ENCODE data around the gene SMCHD1. TPM values are rescaled to one million over a fixed set of nuclear protein-coding genes. Genes with fewer than 3 reads are reported as not detected.

The SMCHD1 gene
- total RNA-seq, 1 experiment from 2014 or later, result 48.6 TPM

DNA sequence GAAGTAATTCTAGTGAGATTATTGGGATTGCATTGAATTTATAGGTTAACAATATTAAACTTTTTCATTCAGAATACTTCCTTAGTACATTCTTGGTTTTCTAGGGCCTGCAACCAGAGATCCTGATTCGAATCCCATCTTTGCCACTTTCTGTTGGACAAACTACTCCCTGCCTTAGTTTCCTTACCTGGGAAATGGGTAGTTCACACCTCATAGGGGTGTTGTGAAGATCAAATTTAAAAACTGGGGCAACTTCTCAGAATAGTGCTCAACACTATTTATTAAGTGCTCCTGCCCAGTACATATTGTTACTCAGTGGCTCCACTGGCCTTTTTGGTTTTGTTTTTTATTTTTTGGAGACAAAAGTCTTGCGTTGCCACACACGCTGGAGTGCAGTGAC lies 43.5 kb downstream of the SMCHD1 start:
- no TSS peak for BruUV-seq (replicated peaks)

DNA sequence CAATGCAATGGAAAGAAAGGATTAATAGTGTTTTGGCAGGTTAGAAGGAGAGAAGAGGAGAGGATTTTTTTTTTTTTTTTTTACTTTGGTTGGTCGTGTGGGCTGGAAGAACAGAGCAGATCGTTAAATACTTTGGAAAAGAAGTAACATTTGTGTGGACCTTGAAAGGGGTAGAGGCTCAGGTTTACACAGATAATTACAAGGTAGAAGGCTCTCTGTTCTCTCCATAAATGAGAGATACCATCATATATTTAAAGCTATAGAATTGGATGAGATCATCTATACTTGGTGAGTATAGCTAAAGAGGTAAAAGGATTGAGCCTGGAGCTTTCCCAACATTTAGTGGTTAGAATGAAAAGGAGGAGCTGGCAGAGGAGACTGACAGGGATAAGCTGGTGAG lies 49.0 kb downstream of the SMCHD1 start:
- intact Hi-C loops (cut with micrococcal nuclease), result no loop called here
- H3K27me3 ChIP-seq (ENCODE audit: insufficient read depth, low read length), result no peaks in the 10 kb centered on the region
- peaks cover 39% of the 10 kb centered on the region for H3K79me2 ChIP-seq (ENCODE audit: insufficient read depth, low read length)
- H3K27ac ChIP-seq (ENCODE audit: low read depth, low read length), result no peak overlapping the region
- H3K4me3 ChIP-seq (replicated peaks in 1 of 2; ENCODE audit: low read depth in 1 of 2, low read length in 2 of 2), result no peak overlapping the region
- POLR2A ChIA-PET, result interaction anchor here (0.7 kb wide), 1 partner anchor 583 kb away, joined by 3 read pairs; no protein-coding TSS in a partner anchor
- no peak overlapping the region for H2AFZ ChIP-seq (ENCODE audit: low read depth, low read length, poor library complexity, severe bottlenecking)
- no TSS peak for BruUV-seq (replicated peaks)
- no peaks in the 10 kb centered on the region; the same call in 1 of the 2 replicates for H4K20me1 ChIP-seq (ENCODE audit: insufficient read depth)
- TF ChIP-seq JUND (IDR thresholded peaks at IDR 0.05) (no peak), SRF (IDR thresholded peaks at IDR 0.05; ENCODE audit: low read depth) (no peak), CTCF (IDR thresholded peaks at IDR 0.05 in 2 of 3, conservative IDR thresholded peaks at IDR 0.05 in 1 of 3; ENCODE audit: borderline replicate concordance in 1 of 3, insufficient read depth in 1 of 3, low read depth in 2 of 3, low read length in 2 of 3) (no peak), EGR1 (IDR thresholded peaks at IDR 0.05; ENCODE audit: low read depth) (no peak), SIN3A (IDR thresholded peaks at IDR 0.05; ENCODE audit: low read depth) (no peak), POLR2A (IDR thresholded peaks at IDR 0.05; ENCODE audit: borderline replicate concordance, extremely low read depth, insufficient read depth, insufficient read length) (no peak), EZH2phosphoT487 (IDR thresholded peaks at IDR 0.05; ENCODE audit: borderline replicate concordance) (no peak), TCF7L2 (IDR thresholded peaks at IDR 0.05; ENCODE audit: borderline replicate concordance, extremely low read depth, insufficient read depth, insufficient read length) (no peak), CBX3 (IDR thresholded peaks at IDR 0.05; ENCODE audit: low read depth) (no peak), ZFX (IDR thresholded peaks at IDR 0.05) (no peak), RAD21 (IDR thresholded peaks at IDR 0.05; ENCODE audit: low read depth) (no peak), YY1 (IDR thresholded peaks at IDR 0.05; ENCODE audit: extremely low read depth, insufficient replicate concordance, low read depth, low read length) (no peak), EZH2 (IDR thresholded peaks at IDR 0.05) (no peak), CEBPB (IDR thresholded peaks at IDR 0.05; ENCODE audit: low read depth) (no peak), POLR2AphosphoS5 (IDR thresholded peaks at IDR 0.05; ENCODE audit: low read depth, low read length) (no peak), MAX (IDR thresholded peaks at IDR 0.05) (no peak)
- TF ChIP-seq, protein P1, sequence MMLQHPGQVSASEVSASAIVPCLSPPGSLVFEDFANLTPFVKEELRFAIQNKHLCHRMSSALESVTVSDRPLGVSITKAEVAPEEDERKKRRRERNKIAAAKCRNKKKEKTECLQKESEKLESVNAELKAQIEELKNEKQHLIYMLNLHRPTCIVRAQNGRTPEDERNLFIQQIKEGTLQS (IDR thresholded peaks at IDR 0.05), result no peak
- TF ChIP-seq, protein P2, sequence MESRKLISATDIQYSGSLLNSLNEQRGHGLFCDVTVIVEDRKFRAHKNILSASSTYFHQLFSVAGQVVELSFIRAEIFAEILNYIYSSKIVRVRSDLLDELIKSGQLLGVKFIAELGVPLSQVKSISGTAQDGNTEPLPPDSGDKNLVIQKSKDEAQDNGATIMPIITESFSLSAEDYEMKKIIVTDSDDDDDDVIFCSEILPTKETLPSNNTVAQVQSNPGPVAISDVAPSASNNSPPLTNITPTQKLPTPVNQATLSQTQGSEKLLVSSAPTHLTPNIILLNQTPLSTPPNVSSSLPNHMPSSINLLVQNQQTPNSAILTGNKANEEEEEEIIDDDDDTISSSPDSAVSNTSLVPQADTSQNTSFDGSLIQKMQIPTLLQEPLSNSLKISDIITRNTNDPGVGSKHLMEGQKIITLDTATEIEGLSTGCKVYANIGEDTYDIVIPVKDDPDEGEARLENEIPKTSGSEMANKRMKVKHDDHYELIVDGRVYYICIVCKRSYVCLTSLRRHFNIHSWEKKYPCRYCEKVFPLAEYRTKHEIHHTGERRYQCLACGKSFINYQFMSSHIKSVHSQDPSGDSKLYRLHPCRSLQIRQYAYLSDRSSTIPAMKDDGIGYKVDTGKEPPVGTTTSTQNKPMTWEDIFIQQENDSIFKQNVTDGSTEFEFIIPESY (IDR thresholded peaks at IDR 0.05; ENCODE audit: extremely low read depth, insufficient replicate concordance, low read length), result no peak
- H3K9ac ChIP-seq (ENCODE audit: low read length), result no peak overlapping the region
- CTCF ChIA-PET, result no interaction called here
- H3K36me3 ChIP-seq (ENCODE audit: control insufficient read depth in 1 of 2, insufficient read depth in 2 of 2, low read length in 2 of 2), result peaks cover 18 to 46% of the 10 kb centered on the region in 2 experiments
- ATAC-seq (no peak), DNase-seq (ENCODE audit: low read depth, low spot score) (no peak)
- H3K9me2 ChIP-seq (ENCODE audit: insufficient read depth), result no peaks in the 10 kb centered on the region
- H3K9me3 ChIP-seq (ENCODE audit: control insufficient read depth in 1 of 2, insufficient read depth in 1 of 2, low read depth in 1 of 2, low read length in 2 of 2), result no peaks in the 10 kb centered on the region
- no peak overlapping the region for H3K4me2 ChIP-seq (ENCODE audit: low read length)
- RAD21 ChIA-PET (ENCODE audit: low non-redundant PET in 1 of 2, low total read pairs in 2 of 2, uncharacterized antibody in 2 of 2, unreplicated experiment in 2 of 2), result no interaction called here
- no peaks in the 10 kb centered on the region for H3K4me1 ChIP-seq (ENCODE audit: control insufficient read depth in 1 of 2, insufficient read depth in 2 of 2, low read length in 2 of 2)

More for the DNA sequence above, 43.5 kb downstream of the SMCHD1 start:
- no peak overlapping the region for H3K4me3 ChIP-seq (replicated peaks in 1 of 2; ENCODE audit: low read depth in 1 of 2, low read length in 2 of 2)
- no peak overlapping the region for H3K4me2 ChIP-seq (ENCODE audit: low read length)
- H3K9me3 ChIP-seq (ENCODE audit: control insufficient read depth in 1 of 2, insufficient read depth in 1 of 2, low read depth in 1 of 2, low read length in 2 of 2), result no peaks in the 10 kb centered on the region
- DNase-seq (ENCODE audit: low read depth, low spot score), result no peak
- no peak overlapping the region for H3K9ac ChIP-seq (ENCODE audit: low read length)
- RAD21 ChIA-PET (ENCODE audit: low non-redundant PET in 1 of 2, low total read pairs in 2 of 2, uncharacterized antibody in 2 of 2, unreplicated experiment in 2 of 2), result no interaction called here
- no peak for ATAC-seq
- peaks cover 49 to 54% of the 10 kb centered on the region in 2 experiments for H3K36me3 ChIP-seq (ENCODE audit: control insufficient read depth in 1 of 2, insufficient read depth in 2 of 2, low read length in 2 of 2)
- peaks cover 59% of the 10 kb centered on the region for H3K79me2 ChIP-seq (ENCODE audit: insufficient read depth, low read length)
- no peaks in the 10 kb centered on the region for H3K4me1 ChIP-seq (ENCODE audit: control insufficient read depth in 1 of 2, insufficient read depth in 2 of 2, low read length in 2 of 2)
- no peak for TF ChIP-seq POLR2AphosphoS5 (IDR thresholded peaks at IDR 0.05; ENCODE audit: low read depth, low read length)
- no peak for TF ChIP-seq TCF7L2 (IDR thresholded peaks at IDR 0.05; ENCODE audit: borderline replicate concordance, extremely low read depth, insufficient read depth, insufficient read length)
- 0 out of 2 replicates have a peak, but pooled peaks cover 4% of the 10 kb centered on the region for H4K20me1 ChIP-seq (ENCODE audit: insufficient read depth)
- intact Hi-C loops (cut with micrococcal nuclease), result no loop called here
- H3K9me2 ChIP-seq (ENCODE audit: insufficient read depth), result no peaks in the 10 kb centered on the region
- no peaks in the 10 kb centered on the region for H3K27me3 ChIP-seq (ENCODE audit: insufficient read depth, low read length)
- no peak overlapping the region for H3K27ac ChIP-seq (ENCODE audit: low read depth, low read length)
- H2AFZ ChIP-seq (ENCODE audit: low read depth, low read length, poor library complexity, severe bottlenecking), result no peak overlapping the region
- POLR2A ChIA-PET, result no interaction called here
- CTCF ChIA-PET, result no interaction called here
